Measurements from ENCODE around the gene FAM216B.

FAM216B gene

GRCh38 chr13:42804244-42804874 lies 23.0 kb downstream of the FAM216B start:
- no peak for DNase-seq
- no peak for TF ChIP-seq CTCF (IDR thresholded peaks at IDR 0.05)

GRCh38 chr13:42807241-42807640 lies 25.9 kb downstream of the FAM216B start:
- Histone ChIP-seq H3K27me3 (peaks cover 0 to 2% of the 10 kb centered on the region in 2 donors), H3K4me3 (no peak overlapping the region), H3K36me3 (no peaks in the 10 kb centered on the region), H3K4me1 (no peaks in the 10 kb centered on the region), H3K9me3 (no peaks in the 10 kb centered on the region), H3K27ac (no peak overlapping the region)
- DNase-seq = no peak
- intact Hi-C loops (cut with DNase I; ENCODE audit: low total_unique reads) = no loop called here
- no peak for TF ChIP-seq CTCF (IDR thresholded peaks at IDR 0.05)

More at GRCh38 chr13:42804244-42804874, 23.0 kb downstream of the FAM216B start:
- Histone ChIP-seq H3K4me3 (no peak overlapping the region), H3K9me3 (no peaks in the 10 kb centered on the region), H3K4me1 (no peaks in the 10 kb centered on the region), H3K36me3 (no peaks in the 10 kb centered on the region), H3K27me3 (peaks cover 0 to 2% of the 10 kb centered on the region in 2 donors), H3K27ac (no peak overlapping the region)
- intact Hi-C loops (cut with DNase I; ENCODE audit: low total_unique reads) = no loop called here

GRCh38 chr13:42807866-42808265 lies 26.5 kb downstream of the FAM216B start:
- no peaks in the 10 kb centered on the region for H3K9me3 ChIP-seq
- no peak for DNase-seq
- no peak overlapping the region for H3K4me3 ChIP-seq
- H3K36me3 ChIP-seq = no peaks in the 10 kb centered on the region
- intact Hi-C loops (cut with DNase I; ENCODE audit: low total_unique reads) = no loop called here
- peaks cover 0 to 2% of the 10 kb centered on the region in 2 donors for H3K27me3 ChIP-seq
- TF ChIP-seq CTCF (IDR thresholded peaks at IDR 0.05) = no peak
- H3K4me1 ChIP-seq = no peaks in the 10 kb centered on the region
- H3K27ac ChIP-seq = no peak overlapping the region

- H3K4me1 ChIP-seq = no peaks in the 10 kb centered on the region
- peaks cover 0 to 2% of the 10 kb centered on the region in 2 donors for H3K27me3 ChIP-seq
- no peak for TF ChIP-seq CTCF (IDR thresholded peaks at IDR 0.05)
- no peaks in the 10 kb centered on the region for H3K36me3 ChIP-seq
- H3K9me3 ChIP-seq = no peaks in the 10 kb centered on the region
- no peak overlapping the region for H3K4me3 ChIP-seq
- DNase-seq = no peak
- intact Hi-C loops (cut with DNase I; ENCODE audit: low total_unique reads) = no loop called here
- no peak overlapping the region for H3K27ac ChIP-seq
Measured at GRCh38 chr13:42808341-42808940, 27.1 kb downstream of the FAM216B start.

GRCh38 chr13:42812316-42812715 lies 30.9 kb downstream of the FAM216B start:
- H3K9me3 ChIP-seq = no peaks in the 10 kb centered on the region
- H3K4me1 ChIP-seq = no peaks in the 10 kb centered on the region
- H3K27ac ChIP-seq = no peak overlapping the region
- intact Hi-C loops (cut with DNase I; ENCODE audit: low total_unique reads) = no loop called here
- H3K4me3 ChIP-seq = no peak overlapping the region
- peaks cover 0 to 2% of the 10 kb centered on the region in 2 donors for H3K27me3 ChIP-seq
- TF ChIP-seq CTCF (IDR thresholded peaks at IDR 0.05) = no peak
- H3K36me3 ChIP-seq = no peaks in the 10 kb centered on the region
- DNase-seq = no peak
